GM12891 (cell line): ENCODE results near the gene PCDHGA1.
A peak's percentile ranks its signal among the peaks of the same experiment; 100 is the strongest.
"Not testable (repeated sequence)": the region's sequence is repeated elsewhere in the genome, so short reads cannot be mapped to it uniquely, and the experiment has no call there.

Source experiments
- DNase-seq: peaks from one replicate; pipeline ENCODE4 v3.0.0; 2011; ENCODE audit warnings: low spot score; ENCODE audit not compliant: insufficient read length
- FAIRE-seq: peaks from 2 replicates; lab custom pipeline; 2011; peaks lifted over from hg19 to GRCh38; lab: Jason Lieb, UNC
- PAX5 ChIP-seq: IDR thresholded peaks from 2 replicates; pipeline ENCODE4 v1.6.1; 2011; ENCODE audit warnings: low read length, moderate library complexity, mild to moderate bottlenecking; ENCODE audit not compliant: insufficient read depth, severe bottlenecking
- POLR2A ChIP-seq: IDR thresholded peaks from 2 replicates; pipeline ENCODE4 v1.6.1; 2011; ENCODE audit warnings: low read depth, low read length, control low read depth
- POLR2AphosphoS5 ChIP-seq: IDR thresholded peaks from 2 replicates; pipeline ENCODE4 v1.6.1; 2011; ENCODE audit warnings: low read depth, low read length, control low read depth
- POU2F2 ChIP-seq: IDR thresholded peaks from 2 replicates; pipeline ENCODE4 v1.6.1; 2011; ENCODE audit warnings: low read depth, mild to moderate bottlenecking, control low read depth, low read length, moderate library complexity
- SPI1 ChIP-seq: IDR thresholded peaks from 2 replicates; pipeline ENCODE4 v1.6.1; 2011; ENCODE audit warnings: low read depth, low read length, control low read depth
- TAF1 ChIP-seq: IDR thresholded peaks from 2 replicates; pipeline ENCODE4 v1.6.1; 2011; ENCODE audit warnings: low read depth, low read length, control low read depth

Gene PCDHGA1

DNA sequence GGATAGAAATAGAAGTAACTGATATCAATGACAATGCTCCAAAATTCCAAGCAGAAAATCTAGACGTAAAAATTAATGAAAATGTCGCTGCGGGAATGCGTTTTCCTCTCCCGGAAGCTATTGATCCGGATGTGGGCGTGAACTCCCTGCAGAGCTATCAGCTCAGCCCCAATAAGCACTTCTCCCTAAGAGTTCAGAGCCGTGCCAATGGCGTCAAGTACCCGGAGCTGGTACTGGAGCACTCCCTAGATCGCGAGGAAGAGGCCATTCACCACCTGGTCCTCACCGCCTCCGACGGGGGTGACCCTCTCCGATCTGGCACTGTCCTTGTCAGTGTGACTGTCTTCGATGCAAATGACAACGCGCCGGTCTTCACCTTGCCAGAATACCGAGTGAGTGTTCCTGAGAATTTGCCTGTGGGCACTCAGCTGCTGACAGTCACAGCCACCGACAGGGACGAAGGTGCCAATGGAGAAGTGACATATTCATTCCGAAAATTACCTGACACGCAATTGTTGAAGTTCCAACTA lies 83.3 kb downstream of the PCDHGA1 start:
- no peak for TF ChIP-seq TAF1
- no peak for TF ChIP-seq POLR2AphosphoS5
- no peak for TF ChIP-seq PAX5
- TF ChIP-seq POU2F2, result no peak
- no peak for TF ChIP-seq SPI1
- TF ChIP-seq POLR2A, result no peak
- FAIRE-seq (peak; percentile 40), DNase-seq (no peak)

DNA sequence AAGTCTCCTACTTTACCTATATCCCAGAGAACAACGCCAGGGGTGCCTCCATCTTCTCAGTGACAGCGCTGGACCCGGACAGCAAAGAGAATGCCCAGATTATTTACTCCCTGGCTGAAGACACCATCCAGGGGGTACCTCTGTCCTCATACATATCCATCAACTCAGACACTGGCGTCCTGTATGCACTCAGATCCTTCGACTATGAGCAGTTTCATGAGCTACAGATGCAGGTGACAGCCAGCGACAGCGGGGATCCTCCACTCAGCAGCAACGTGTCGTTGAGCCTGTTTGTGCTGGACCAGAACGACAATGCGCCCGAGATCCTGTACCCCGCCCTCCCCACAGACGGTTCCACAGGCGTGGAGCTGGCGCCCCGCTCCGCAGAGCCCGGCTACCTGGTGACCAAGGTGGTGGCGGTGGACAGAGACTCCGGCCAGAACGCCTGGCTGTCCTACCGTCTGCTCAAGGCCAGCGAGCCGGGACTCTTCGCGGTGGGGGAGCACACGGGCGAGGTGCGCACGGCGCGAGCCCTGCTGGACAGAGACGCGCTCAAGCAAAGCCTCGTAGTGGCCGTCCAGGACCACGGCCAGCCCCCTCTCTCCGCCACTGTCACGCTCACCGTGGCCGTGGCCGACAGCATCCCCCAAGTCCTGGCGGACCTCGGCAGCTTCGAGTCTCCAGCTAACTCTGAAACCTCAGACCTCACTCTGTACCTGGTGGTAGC lies 84.4 kb downstream of the PCDHGA1 start:
- DNase-seq, FAIRE-seq: not testable (repeated sequence)

DNA sequence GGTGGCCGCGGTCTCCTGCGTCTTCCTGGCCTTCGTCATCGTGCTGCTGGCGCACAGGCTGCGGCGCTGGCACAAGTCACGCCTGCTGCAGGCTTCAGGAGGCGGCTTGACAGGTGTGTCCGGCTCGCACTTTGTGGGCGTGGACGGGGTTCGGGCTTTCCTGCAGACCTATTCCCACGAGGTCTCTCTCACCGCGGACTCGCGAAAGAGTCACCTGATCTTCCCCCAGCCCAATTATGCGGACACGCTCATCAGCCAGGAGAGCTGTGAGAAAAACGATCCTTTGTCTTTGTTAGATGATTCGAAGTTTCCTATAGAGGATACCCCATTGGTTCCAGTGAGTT lies 84.9 kb downstream of the PCDHGA1 start:
- FAIRE-seq, DNase-seq: not testable (repeated sequence)

DNA sequence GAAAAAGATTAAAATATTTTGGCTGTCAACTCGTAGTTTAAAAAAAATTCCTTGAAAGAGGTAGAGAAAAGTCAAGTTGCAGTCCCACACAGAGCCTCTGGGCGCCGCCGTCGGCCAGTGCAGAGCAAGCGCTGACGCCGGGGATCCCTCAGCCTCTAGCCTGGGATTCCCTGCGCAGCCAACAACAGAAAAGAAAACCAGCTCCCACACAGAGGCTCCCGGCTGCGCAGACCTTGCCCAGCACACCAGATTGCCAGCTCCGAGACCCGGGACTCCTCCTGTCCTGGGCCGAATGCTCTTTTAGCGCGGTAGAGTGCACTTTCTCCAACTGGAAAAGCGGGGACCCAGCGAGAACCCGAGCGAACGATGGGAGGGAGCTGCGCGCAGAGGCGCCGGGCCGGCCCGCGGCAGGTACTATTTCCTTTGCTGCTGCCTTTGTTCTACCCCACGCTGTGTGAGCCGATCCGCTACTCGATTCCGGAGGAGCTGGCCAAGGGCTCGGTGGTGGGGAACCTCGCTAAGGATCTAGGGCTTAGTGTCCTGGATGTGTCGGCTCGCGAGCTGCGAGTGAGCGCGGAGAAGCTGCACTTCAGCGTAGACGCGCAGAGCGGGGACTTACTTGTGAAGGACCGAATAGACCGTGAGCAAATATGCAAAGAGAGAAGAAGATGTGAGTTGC lies 87.3 kb downstream of the PCDHGA1 start, which contains the start of gene PCDHGB7:
PCDHGB7 (plus strand) TSS at position 184 of the 679 bp plus-strand sequence; CDS start at position 367, 183 bp downstream.
- DNase-seq, result peak; percentile 59
- peak; percentile 58 for FAIRE-seq

DNA sequence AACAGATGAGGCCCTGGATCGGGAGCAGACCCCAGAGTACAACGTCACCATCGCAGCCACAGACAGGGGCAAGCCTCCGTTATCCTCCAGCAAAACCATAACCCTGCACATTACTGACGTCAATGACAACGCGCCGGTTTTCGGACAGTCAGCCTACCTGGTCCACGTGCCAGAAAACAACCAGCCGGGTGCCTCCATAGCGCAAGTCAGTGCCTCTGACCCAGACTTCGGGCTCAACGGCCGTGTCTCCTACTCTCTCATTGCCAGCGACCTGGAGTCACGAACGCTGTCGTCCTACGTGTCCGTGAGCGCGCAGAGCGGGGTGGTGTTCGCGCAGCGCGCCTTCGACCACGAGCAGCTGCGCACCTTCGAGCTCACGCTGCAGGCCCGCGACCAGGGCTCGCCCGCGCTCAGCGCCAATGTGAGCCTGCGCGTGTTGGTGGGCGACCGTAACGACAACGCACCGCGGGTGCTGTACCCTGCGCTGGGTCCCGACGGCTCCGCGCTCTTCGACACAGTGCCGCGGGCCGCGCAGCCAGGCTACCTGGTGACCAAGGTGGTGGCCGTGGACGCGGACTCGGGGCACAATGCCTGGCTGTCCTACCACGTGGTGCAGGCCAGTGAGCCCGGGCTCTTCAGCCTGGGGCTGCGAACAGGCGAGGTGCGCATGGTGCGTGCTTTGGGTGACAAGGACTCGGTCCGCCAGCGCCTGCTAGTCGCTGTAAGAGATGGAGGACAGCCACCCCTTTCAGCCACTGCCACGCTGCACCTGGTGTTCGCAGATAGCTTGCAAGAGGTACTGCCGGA lies 89.0 kb downstream of the PCDHGA1 start:
- TF ChIP-seq POU2F2 (no peak), PAX5 (no peak), SPI1 (no peak), TAF1 (no peak), POLR2A (no peak), POLR2AphosphoS5 (no peak)
- FAIRE-seq (no peak), DNase-seq (no peak)

DNA sequence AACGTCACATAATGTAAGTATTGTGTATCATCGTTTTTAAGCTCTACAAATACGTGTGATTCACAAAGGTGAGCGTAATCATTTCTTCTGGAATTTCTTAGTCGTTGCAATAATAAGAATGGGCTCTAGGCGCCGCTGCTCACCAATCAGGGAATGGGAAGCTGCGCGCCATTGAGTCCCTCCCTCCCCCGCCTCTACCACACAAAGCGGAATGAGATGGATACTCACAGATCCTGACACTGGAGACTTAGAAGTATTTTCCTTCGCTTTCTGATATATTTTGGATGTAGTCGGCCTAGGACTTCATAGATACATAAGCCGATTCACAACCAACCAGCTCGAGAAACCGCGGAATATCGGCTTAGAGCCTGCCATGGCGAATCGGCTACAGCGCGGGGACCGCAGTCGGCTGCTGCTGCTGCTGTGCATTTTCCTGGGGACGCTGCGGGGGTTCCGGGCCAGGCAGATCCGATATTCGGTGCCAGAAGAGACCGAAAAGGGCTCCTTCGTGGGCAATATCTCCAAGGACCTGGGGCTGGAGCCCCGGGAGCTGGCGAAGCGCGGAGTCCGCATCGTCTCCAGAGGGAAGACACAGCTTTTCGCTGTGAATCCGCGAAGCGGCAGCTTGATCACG lies 90.7 kb downstream of the PCDHGA1 start, which contains the start of gene PCDHGA11:
PCDHGA11 (plus strand) TSS at position 197 of the 634 bp plus-strand sequence; CDS start at position 374, 177 bp downstream.
- TF ChIP-seq SPI1 (no peak), PAX5 (no peak), POU2F2 (no peak), TAF1 (no peak), POLR2A (no peak), POLR2AphosphoS5 (no peak)
- DNase-seq (no peak), FAIRE-seq (peak; percentile 59)

DNA sequence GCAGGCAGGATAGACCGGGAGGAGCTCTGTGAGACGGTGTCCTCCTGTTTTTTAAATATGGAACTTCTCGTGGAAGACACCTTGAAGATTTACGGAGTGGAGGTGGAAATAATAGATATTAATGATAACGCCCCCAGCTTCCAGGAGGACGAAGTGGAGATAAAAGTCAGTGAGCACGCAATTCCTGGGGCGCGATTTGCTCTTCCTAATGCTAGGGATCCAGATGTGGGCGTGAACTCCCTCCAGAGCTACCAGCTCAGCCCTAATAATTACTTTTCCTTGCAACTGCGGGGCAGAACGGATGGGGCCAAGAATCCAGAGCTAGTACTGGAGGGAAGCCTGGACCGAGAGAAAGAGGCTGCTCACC lies 91.2 kb downstream of the PCDHGA1 start:
- FAIRE-seq (peak; percentile 9), DNase-seq (no peak)
- TF ChIP-seq POLR2AphosphoS5 (no peak), POLR2A (no peak), PAX5 (no peak), POU2F2 (no peak), TAF1 (no peak)

DNA sequence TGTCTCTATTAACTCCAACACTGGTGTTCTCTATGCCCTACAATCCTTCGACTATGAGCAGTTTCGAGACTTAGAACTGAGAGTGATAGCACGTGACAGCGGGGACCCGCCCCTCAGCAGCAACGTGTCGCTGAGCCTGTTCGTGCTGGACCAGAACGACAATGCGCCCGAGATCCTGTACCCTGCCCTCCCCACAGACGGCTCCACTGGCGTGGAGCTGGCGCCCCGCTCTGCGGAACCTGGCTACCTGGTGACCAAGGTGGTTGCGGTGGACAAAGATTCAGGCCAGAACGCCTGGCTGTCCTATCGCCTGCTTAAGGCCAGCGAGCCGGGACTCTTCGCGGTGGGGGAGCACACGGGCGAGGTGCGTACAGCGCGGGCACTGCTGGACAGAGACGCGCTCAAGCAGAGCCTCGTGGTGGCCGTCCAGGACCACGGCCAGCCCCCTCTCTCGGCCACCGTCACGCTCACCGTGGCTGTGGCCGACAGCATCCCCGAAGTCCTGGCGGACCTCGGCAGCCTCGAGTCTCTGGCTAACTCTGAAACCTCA lies 92.5 kb downstream of the PCDHGA1 start:
- TF ChIP-seq POLR2A (no peak), POU2F2 (no peak), PAX5 (no peak), POLR2AphosphoS5 (no peak), TAF1 (no peak), SPI1 (no peak)
- no peak for FAIRE-seq
- no peak for DNase-seq

DNA sequence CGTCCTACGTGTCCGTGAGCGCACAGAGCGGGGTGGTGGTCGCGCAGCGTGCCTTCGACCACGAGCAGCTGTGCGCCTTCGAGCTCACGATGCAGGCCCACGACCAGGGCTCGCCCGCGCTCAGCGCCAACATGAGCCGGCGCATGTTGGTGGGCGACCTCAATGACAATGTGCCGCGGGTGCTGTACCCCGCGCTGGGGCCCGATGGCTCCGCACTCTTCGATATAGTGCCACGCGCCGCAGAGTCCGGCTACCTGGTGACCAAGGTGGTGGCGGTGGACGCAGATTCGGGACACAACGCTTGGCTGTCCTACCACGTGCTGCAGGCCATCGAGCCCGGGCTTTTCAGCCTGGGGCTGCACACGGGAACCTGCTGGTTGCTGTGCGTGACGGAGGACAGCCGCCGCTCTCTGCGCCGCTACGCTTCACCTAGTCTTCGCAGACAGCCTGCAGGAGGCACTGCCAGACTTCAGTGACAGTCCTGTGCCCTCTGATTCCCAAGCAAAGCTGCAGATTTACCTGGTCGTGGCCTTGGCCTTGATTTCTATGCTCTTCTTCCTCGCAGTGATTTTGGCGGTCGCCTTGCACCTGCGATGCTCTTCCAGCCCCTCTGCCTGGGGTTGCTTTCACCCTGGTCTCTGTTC lies 97.6 kb downstream of the PCDHGA1 start:
- FAIRE-seq (no peak), DNase-seq (no peak)
- TF ChIP-seq TAF1, result no peak
- no peak for TF ChIP-seq POU2F2
- TF ChIP-seq POLR2AphosphoS5, result no peak
- TF ChIP-seq POLR2A, result no peak
- TF ChIP-seq SPI1, result no peak
- TF ChIP-seq PAX5, result no peak
